ENCODE data around the gene BACH2. TPM values are rescaled to one million over a fixed set of nuclear protein-coding genes. Genes with fewer than 3 reads are reported as not detected.

The BACH2 gene
- total and polyA plus RNA-seq, 2 experiments from 2014 or later, result 1.6 to 5.7 TPM

- H3K9me3 Mint-ChIP-seq, result peaks cover 17% of the 10 kb centered on the region
- H3K27ac ChIP-seq (ENCODE audit: low read depth), result no peak overlapping the region
Observed at GRCh38 chr6:90227213-90227612, 69.4 kb downstream of the BACH2 start.

More at GRCh38 chr6:90227213-90227612, 69.4 kb downstream of the BACH2 start:
- Histone ChIP-seq H3K4me1 (ENCODE audit: insufficient read depth) (peaks cover 7% of the 10 kb centered on the region), H3K4me2 (no peak overlapping the region), H3K79me2 (replicated peaks; ENCODE audit: insufficient read depth) (no peaks in the 10 kb centered on the region; the same call in 1 of the 2 replicates), H2AFZ (no peak overlapping the region), H3K36me3 (ENCODE audit: insufficient read depth) (peaks cover 3% of the 10 kb centered on the region; the same call in 1 of the 2 replicates), H4K20me1 (replicated peaks; ENCODE audit: insufficient read depth) (no peaks in the 10 kb centered on the region; the same call in 1 of the 2 replicates), H3K27me3 (ENCODE audit: insufficient read depth) (no peaks in the 10 kb centered on the region), H3K4me3 (no peak overlapping the region), H3F3A (replicated peaks; ENCODE audit: low read depth) (no peaks in the 10 kb centered on the region), H3K9me2 (ENCODE audit: insufficient read depth) (no peaks in the 10 kb centered on the region)
- peaks cover 15% of the 10 kb centered on the region for H3K4me1 Mint-ChIP-seq
- peaks cover 3% of the 10 kb centered on the region for H3K27me3 Mint-ChIP-seq (ENCODE audit: insufficient read depth, low read depth, poor library complexity)
- H3K4me3 Mint-ChIP-seq, result no peak overlapping the region
- DNase-seq (ENCODE audit: low spot score), result no peak
- TF ChIP-seq ZNF331 (CRISPR knock-in tag; IDR thresholded peaks at IDR 0.05; ENCODE audit: low read depth) (no peak), CREB1 (CRISPR knock-in tag; IDR thresholded peaks at IDR 0.05; ENCODE audit: low read depth) (no peak)
- TF ChIP-seq, protein P1, sequence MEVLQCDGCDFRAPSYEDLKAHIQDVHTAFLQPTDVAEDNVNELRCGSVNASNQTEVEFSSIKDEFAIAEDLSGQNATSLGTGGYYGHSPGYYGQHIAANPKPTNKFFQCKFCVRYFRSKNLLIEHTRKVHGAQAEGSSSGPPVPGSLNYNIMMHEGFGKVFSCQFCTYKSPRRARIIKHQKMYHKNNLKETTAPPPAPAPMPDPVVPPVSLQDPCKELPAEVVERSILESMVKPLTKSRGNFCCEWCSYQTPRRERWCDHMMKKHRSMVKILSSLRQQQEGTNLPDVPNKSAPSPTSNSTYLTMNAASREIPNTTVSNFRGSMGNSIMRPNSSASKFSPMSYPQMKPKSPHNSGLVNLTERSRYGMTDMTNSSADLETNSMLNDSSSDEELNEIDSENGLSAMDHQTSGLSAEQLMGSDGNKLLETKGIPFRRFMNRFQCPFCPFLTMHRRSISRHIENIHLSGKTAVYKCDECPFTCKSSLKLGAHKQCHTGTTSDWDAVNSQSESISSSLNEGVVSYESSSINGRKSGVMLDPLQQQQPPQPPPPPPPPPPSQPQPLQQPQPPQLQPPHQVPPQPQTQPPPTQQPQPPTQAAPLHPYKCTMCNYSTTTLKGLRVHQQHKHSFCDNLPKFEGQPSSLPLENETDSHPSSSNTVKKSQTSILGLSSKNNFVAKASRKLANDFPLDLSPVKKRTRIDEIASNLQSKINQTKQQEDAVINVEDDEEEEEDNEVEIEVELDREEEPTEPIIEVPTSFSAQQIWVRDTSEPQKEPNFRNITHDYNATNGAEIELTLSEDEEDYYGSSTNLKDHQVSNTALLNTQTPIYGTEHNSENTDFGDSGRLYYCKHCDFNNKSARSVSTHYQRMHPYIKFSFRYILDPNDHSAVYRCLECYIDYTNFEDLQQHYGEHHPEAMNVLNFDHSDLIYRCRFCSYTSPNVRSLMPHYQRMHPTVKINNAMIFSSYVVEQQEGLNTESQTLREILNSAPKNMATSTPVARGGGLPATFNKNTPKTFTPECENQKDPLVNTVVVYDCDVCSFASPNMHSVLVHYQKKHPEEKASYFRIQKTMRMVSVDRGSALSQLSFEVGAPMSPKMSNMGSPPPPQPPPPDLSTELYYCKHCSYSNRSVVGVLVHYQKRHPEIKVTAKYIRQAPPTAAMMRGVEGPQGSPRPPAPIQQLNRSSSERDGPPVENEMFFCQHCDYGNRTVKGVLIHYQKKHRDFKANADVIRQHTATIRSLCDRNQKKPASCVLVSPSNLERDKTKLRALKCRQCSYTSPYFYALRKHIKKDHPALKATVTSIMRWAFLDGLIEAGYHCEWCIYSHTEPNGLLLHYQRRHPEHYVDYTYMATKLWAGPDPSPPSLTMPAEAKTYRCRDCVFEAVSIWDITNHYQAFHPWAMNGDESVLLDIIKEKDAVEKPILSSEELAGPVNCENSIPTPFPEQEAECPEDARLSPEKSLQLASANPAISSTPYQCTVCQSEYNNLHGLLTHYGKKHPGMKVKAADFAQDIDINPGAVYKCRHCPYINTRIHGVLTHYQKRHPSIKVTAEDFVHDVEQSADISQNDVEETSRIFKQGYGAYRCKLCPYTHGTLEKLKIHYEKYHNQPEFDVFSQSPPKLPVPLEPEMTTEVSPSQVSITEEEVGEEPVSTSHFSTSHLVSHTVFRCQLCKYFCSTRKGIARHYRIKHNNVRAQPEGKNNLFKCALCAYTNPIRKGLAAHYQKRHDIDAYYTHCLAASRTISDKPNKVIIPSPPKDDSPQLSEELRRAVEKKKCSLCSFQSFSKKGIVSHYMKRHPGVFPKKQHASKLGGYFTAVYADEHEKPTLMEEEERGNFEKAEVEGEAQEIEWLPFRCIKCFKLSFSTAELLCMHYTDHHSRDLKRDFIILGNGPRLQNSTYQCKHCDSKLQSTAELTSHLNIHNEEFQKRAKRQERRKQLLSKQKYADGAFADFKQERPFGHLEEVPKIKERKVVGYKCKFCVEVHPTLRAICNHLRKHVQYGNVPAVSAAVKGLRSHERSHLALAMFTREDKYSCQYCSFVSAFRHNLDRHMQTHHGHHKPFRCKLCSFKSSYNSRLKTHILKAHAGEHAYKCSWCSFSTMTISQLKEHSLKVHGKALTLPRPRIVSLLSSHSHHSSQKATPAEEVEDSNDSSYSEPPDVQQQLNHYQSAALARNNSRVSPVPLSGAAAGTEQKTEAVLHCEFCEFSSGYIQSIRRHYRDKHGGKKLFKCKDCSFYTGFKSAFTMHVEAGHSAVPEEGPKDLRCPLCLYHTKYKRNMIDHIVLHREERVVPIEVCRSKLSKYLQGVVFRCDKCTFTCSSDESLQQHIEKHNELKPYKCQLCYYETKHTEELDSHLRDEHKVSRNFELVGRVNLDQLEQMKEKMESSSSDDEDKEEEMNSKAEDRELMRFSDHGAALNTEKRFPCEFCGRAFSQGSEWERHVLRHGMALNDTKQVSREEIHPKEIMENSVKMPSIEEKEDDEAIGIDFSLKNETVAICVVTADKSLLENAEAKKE (CRISPR knock-in tag; IDR thresholded peaks at IDR 0.05), result no peak
- no peak for ATAC-seq
- no peak overlapping the region for H3K27ac Mint-ChIP-seq
- H3K36me3 Mint-ChIP-seq (ENCODE audit: low read depth), result peaks cover 13% of the 10 kb centered on the region

Data from GM23338 (cell line).